ENCODE results near the gene CLDN4.
"Not testable (repeated sequence)": the region's sequence is repeated elsewhere in the genome, so short reads cannot be mapped to it uniquely, and the experiment has no call there.

Gene CLDN4

DNA sequence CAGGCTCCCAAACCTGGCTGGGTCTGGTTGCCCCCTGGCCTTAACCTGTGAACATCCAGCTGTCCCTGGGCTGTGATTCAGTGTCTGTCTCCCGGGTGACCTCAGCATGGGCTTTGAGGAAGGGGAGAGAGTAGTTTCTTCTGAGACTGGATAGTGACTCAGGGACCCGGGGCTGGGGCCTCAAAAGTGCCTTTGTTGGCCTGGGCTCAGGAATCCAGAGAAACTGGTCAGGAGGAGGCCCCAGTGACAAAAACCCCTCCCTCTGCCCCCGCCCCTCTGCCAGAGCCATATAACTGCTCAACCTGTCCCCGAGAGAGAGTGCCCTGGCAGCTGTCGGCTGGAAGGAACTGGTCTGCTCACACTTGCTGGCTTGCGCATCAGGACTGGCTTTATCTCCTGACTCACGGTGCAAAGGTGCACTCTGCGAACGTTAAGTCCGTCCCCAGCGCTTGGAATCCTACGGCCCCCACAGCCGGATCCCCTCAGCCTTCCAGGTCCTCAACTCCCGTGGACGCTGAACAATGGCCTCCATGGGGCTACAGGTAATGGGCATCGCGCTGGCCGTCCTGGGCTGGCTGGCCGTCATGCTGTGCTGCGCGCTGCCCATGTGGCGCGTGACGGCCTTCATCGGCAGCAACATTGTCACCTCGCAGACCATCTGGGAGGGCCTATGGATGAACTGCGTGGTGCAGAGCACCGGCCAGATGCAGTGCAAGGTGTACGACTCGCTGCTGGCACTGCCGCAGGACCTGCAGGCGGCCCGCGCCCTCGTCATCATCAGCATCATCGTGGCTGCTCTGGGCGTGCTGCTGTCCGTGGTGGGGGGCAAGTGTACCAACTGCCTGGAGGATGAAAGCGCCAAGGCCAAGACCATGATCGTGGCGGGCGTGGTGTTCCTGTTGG, at the start of gene CLDN4:
CLDN4 (plus strand) TSS at position 316 of the 903 bp plus-strand sequence; CDS start at position 522, 206 bp downstream.
- no peak for DNase-seq

GRCh38 chr7:73786588-73786987, 44.2 kb upstream of the CLDN4 start:
- no peak for DNase-seq

- DNase-seq, result not testable (repeated sequence)
Measured at GRCh38 chr7:73787786-73788048, 43.1 kb upstream of the CLDN4 start.

DNA sequence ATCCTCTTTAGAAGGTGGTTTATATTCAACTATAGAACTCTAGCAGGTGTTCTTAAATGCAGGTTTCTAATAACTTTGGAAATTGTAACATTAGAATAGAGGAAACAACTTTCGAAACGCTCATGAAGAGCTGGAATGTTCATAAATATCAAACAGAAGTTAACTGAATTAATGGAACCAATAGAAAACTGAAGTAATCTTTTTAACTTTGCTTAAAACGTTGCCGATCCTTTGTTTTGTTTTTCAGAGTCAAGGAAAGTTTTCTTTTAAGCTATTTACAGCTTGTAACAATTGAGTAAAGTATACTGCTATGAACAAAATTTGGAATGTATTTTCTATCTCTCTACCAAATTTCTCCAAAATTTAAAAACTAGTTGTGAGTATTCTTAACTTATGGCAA, 41.7 kb upstream of the CLDN4 start:
- DNase-seq, result no peak

DNA sequence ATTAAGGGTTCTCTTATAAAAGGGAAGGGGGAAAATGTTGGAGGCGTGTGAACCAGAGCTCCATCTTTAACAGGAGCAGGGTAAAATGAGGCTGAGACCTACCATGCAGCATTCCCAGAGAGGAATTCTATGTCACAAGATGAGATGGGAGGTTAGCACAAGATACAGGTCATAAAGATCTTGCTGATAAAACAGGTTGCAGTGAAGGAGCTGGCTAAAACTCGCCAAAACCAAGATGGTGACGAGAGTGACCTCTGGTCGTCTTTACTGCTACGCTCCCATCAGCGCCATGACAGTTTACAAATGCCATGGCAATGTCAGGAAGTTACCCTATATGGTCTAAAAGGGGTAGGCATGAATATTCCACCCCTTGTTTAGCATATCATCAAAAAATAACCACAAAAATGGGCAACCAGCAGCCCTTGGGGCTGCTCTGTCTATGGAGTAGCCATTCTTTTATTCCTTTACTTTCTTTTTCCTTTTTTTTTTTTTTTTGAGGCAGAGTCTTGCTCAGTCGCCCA, 39.6 kb upstream of the CLDN4 start:
- DNase-seq, result not testable (repeated sequence)

DNA sequence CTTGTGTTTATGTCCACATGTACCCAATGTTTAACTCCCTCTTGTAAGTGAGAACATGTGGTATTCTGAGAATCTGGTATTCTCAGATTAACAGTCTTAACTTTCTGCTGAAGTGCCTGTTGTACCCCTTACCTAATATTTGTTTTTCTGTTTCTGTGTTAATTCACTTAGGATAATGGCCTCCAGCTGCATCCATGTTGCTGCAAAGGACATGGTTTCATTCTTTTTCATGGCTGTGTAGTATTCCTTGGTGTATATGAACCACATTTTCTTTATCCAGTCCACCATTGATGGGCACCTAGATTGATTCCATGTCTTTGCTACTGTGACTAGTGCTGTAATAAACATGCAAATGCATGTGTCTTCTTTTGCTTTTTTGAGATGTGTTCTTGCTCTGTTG, 35.6 kb upstream of the CLDN4 start:
- DNase-seq, result not testable (repeated sequence)

GRCh38 chr7:73796656-73797055, 34.1 kb upstream of the CLDN4 start:
- DNase-seq, result not testable (repeated sequence)

- DNase-seq, result not testable (repeated sequence)
Measured at GRCh38 chr7:73797176-73797575, 33.6 kb upstream of the CLDN4 start.

DNA sequence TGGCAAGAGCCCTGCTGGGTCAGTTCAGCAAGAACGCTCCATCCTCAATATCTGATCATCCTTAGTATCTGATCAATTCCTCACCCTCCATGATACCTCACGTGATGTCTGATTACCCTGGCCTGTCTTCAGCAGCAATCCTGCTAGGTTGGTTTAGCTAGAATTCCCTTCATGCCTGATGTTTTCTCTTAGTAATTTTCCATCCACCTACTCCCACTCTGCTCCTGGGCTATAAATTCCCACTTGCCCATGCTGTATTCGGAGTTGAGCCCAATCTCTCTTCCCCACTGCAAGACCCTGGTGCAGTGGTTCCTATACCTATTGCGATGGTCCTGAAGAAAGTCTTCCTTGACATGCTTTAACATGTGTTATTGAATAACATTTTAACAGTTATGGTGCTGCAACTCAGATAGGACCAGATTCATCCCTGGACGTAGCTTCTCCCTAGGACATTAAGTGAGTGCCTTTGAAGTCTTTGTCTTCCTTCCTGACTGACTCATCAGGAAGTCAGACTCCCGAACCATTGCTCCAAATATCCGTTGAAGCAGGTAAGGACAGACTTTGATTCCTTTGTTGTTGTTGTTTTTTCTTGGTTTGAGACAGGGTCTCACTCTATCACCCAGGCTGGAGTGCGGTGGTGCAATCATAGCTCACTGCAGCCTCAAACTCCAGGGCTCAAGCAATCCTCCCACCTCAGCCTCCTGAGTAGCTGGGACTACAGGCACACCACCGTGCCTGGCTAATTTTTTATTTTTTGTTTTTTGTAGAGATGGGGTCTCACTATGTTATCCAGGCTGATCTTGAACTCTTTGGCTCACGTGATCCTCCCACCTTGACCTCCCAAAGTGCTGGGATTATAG, 31.3 kb upstream of the CLDN4 start:
- no peak for DNase-seq

GRCh38 chr7:73801577-73801976, 29.2 kb upstream of the CLDN4 start:
- no peak for DNase-seq

DNA sequence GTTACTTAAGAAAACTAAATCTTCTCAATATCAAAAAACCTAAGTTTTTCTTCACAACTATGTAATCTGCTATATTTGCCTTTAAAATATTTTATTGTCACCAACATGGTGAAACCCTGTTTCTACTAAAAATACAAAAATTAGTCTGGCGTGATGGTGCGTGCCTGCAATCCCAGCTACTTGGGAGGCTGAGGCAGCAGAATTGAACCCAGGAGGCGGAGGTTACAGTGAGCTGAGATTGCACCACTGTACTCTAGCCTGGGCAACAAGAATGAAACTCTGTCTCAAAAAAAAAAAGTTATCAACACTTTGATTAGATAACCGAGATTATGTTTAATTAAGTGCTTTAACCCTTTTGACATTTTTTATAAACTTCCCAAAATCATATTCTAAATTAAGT, 28.3 kb upstream of the CLDN4 start:
- no peak for DNase-seq

GRCh38 chr7:73809467-73809951, 21.3 kb upstream of the CLDN4 start:
- no peak for DNase-seq

GRCh38 chr7:73810998-73811360, 19.8 kb upstream of the CLDN4 start:
- no peak for DNase-seq

- DNase-seq, result no peak
Measured at GRCh38 chr7:73811760-73812168, 19.0 kb upstream of the CLDN4 start.

- no peak for DNase-seq
Measured at GRCh38 chr7:73812996-73813395, 17.8 kb upstream of the CLDN4 start.

DNA sequence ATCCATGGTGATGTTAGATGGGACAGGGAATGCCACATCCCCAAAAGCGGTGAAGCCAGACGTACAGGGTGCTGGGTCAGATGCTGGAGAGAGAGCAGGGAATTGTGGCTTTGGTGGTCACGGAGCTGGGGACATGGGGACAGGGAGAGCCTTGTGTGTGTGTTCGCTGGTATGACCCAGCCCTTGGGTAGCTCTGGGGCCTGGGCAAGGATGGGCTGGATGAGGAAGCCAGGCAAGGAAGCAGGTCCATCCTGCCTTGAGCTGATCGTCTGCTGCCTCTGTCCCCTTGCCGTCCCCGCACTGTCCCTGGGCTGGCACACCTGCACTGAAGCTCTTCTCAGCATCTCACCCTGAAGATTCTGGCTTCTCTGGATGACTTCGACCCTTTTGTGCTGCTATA, 15.4 kb upstream of the CLDN4 start:
- no peak for DNase-seq

- DNase-seq, result no peak
Measured at GRCh38 chr7:73817121-73817520, 13.7 kb upstream of the CLDN4 start.

DNA sequence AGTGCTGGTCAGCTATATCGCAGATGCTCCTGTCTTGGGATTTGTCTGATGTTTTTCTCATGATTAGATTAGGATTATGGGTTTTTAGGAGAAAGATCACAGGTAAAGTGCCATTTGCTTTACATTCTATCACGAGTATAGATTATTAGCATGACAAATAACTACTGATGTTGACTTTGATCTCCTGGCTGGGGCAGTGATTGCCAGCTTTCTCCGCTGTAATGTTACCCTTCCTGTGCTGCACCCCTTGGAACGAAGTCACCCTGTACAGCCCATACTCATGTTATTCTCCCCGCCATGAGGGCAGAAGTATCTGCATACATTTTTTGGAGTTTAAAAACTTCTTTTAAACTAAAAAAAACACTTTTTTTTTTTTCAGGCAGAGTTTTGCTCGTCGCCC, 10.8 kb upstream of the CLDN4 start:
- DNase-seq, result no peak

DNA sequence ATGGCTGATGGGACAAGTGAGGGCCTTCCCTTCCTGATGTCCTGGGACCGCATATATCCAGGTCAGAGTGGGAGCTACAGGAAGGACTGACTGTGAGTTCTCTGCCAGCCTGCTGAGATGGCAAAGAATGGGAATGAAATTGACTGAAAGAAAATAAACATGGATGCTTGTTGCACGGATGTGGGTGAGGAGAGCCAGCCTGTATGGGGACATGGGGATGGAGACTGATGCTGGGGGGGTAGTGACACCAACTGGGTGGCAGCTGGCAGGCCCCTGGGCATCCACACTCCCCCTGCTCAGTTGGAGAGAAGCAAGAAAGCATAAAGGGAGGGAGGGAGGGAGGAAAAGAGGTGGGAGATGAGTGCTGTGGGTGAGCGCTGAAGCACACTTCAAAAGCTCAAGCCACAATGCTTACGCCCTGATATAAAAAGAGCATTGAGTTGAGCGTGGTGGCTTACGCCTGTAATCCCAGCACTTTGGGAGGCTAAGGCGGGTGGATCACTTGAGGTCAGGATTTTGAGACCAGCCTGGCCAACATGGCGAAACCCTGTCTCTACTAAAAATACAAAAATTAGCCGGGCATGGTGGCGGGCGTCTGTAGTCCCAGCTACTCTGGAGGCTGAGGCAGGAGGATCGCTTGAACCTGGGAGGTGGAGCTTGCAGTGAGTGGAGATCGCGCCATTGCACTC, 9.1 kb upstream of the CLDN4 start:
- not testable (repeated sequence) for DNase-seq

DNA sequence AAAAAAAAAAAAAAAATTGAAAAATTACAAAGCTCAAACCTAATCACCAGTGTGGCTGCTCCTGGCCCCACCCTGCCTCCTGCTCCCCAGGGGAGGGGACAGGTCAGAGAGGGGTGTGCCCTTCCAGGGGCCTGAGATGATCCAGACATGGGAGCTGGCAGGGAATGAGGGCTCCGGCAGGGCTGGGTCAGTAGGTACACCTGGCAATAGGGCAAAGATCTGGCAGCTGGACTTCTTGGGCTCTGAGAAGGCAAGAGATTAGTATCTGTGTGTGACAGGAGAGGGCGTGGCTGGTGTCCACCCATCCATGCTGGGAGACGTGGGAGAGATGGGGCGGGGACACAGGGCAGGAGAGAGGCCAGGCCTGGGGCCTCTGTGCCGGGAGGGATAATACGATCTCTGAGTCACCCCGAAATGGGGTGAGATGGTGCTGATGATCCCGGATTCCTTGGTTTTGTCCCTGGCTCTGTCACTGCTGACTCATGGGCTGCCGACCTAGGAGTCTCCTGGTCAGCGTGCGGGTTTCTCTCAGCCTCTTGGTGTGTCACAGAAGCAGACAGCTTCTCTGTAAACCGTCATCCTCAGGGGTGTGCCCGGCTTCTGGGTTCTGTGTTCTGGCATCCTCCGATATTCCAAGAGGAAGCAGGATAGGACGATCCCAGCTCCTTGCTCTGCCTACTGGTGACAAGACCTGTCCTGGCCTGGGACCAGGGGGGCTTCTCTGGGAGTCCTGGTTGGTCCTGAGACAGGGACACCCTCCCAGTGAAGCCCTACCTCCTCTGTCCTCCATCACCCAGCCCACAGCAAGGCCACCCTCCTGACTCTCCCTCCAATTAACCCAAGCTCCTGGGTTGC, 8.2 kb upstream of the CLDN4 start:
- DNase-seq, result no peak

- DNase-seq, result no peak
Measured at GRCh38 chr7:73823257-73823656, 7.5 kb upstream of the CLDN4 start.
